ENCODE results near the gene KCNK1. TPM values are rescaled to one million over a fixed set of nuclear protein-coding genes. Genes with fewer than 3 reads are reported as not detected.

Gene KCNK1
- total RNA-seq, 1 experiment from 2014 or later = 13.3 TPM

DNA sequence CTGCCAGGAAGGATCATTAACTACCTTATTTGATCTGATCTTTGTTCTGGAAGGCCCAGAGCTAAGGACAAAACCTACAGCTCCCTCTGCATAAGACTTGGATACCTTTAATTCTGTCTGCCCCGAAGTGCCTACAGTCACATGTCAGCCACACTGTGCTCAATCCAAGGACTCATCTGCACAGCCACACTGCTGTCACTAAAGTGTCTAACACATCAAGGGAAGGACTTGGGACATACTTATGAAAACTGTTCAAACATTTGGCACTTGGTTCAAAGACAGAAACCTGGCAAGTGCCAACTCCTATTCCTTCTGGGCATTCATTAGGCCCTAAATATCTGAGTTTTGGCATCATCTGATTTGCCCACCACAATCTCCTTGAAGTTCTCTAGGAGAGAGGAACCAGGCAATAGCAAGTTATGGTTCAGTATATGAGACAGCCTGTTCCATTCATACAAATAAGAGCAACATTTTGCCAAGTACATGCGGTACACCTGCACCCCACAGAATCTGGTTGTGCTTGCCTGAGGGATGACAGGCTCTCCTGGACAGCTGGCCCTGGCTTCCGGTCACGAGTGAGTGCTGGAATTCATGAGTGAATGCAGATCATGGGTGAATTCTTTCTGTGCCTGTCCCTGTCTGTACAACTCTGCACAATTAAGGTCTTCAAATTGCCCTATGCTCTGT, 105.9 kb downstream of the KCNK1 start:
- CTCF ChIA-PET = interaction anchor here (1.2 kb wide), 1 partner anchor 279 kb away, joined by 4 read pairs; no protein-coding TSS in a partner anchor

DNA sequence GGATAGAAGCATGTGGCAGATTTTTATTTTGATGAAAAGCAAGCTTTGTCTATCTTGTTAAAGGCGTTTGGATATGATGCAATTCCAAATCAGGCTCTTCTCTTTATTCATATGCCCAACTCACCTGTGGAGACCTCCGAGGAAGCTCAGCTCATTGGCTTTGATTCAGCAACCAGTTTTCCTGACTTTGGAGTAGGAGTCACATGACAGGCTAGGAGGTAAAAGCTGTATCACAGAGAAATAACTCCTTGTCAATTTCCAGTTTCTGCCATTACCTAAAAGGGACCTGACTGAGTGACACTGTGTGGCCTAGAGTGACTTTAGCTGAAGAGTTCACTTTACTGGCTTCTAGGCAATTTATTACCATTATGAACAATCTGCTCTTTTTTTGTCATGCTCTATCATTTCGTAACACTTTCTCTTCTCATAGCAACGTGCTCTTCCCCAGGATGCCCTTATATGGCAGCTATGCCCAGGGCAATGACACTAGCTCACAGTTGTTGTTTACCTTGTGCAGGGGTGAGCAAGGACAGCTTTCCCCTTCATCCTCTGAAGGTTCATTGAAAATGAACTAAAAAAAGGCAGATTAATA, 107.2 kb downstream of the KCNK1 start:
- ATAC-seq (peak; percentile 54), DNase-seq (ENCODE audit: low spot score) (no peak)
- Mint-ChIP-seq H3K27ac (0 out of 2 replicates have a peak overlapping the region, but pooled peaks have one; percentile 13), H3K36me3 (peaks cover 6% of the 10 kb centered on the region; the same call in 1 of the 2 replicates), H3K4me1 (peaks cover 26% of the 10 kb centered on the region), H3K27me3 (ENCODE audit: low read depth) (peaks cover 6% of the 10 kb centered on the region), H3K9me3 (peaks cover 23% of the 10 kb centered on the region), H3K4me3 (no peak overlapping the region)
- CTCF ChIA-PET = interaction anchor here (1.0 to 1.4 kb wide), 2 partner anchors 9 to 345 kb away, joined by 3 to 4 read pairs; no protein-coding TSS in a partner anchor
- POLR2A ChIA-PET = no interaction called here
- TF ChIP-seq SMAD4 (CRISPR knock-in tag; IDR thresholded peaks at IDR 0.05) (no peak), SOX15 (CRISPR knock-in tag; IDR thresholded peaks at IDR 0.05) (no peak), NFE2L1 (CRISPR knock-in tag; IDR thresholded peaks at IDR 0.05) (no peak)
- TF ChIP-seq, protein P1, sequence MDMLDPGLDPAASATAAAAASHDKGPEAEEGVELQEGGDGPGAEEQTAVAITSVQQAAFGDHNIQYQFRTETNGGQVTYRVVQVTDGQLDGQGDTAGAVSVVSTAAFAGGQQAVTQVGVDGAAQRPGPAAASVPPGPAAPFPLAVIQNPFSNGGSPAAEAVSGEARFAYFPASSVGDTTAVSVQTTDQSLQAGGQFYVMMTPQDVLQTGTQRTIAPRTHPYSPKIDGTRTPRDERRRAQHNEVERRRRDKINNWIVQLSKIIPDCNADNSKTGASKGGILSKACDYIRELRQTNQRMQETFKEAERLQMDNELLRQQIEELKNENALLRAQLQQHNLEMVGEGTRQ (CRISPR knock-in tag; IDR thresholded peaks at IDR 0.05) = peak; percentile 67
- TF ChIP-seq, protein P2, sequence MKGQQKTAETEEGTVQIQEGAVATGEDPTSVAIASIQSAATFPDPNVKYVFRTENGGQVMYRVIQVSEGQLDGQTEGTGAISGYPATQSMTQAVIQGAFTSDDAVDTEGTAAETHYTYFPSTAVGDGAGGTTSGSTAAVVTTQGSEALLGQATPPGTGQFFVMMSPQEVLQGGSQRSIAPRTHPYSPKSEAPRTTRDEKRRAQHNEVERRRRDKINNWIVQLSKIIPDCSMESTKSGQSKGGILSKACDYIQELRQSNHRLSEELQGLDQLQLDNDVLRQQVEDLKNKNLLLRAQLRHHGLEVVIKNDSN (CRISPR knock-in tag; IDR thresholded peaks at IDR 0.05) = peak; percentile 63; the same call in 1 of the 2 replicates

More for the DNA sequence above, 105.9 kb downstream of the KCNK1 start:
- peaks cover 17% of the 10 kb centered on the region for H3K4me1 Mint-ChIP-seq
- POLR2A ChIA-PET = no interaction called here
- no peak overlapping the region for H3K27ac Mint-ChIP-seq
- peaks cover 6% of the 10 kb centered on the region; the same call in 1 of the 2 replicates for H3K36me3 Mint-ChIP-seq
- H3K4me3 Mint-ChIP-seq = no peak overlapping the region
- DNase-seq (ENCODE audit: low spot score) (no peak), ATAC-seq (no peak; the same call in 1 of the 2 replicates)
- no peak for TF ChIP-seq TCF7 (CRISPR knock-in tag; IDR thresholded peaks at IDR 0.05; ENCODE audit: low read depth)
- TF ChIP-seq, protein P3, sequence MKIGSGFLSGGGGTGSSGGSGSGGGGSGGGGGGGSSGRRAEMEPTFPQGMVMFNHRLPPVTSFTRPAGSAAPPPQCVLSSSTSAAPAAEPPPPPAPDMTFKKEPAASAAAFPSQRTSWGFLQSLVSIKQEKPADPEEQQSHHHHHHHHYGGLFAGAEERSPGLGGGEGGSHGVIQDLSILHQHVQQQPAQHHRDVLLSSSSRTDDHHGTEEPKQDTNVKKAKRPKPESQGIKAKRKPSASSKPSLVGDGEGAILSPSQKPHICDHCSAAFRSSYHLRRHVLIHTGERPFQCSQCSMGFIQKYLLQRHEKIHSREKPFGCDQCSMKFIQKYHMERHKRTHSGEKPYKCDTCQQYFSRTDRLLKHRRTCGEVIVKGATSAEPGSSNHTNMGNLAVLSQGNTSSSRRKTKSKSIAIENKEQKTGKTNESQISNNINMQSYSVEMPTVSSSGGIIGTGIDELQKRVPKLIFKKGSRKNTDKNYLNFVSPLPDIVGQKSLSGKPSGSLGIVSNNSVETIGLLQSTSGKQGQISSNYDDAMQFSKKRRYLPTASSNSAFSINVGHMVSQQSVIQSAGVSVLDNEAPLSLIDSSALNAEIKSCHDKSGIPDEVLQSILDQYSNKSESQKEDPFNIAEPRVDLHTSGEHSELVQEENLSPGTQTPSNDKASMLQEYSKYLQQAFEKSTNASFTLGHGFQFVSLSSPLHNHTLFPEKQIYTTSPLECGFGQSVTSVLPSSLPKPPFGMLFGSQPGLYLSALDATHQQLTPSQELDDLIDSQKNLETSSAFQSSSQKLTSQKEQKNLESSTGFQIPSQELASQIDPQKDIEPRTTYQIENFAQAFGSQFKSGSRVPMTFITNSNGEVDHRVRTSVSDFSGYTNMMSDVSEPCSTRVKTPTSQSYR (CRISPR knock-in tag; IDR thresholded peaks at IDR 0.05) = no peak
- no peak for TF ChIP-seq OVOL2 (CRISPR knock-in tag; IDR thresholded peaks at IDR 0.05; ENCODE audit: borderline replicate concordance)
- TF ChIP-seq FOXK1 (CRISPR knock-in tag; IDR thresholded peaks at IDR 0.05) = no peak
- no peak for TF ChIP-seq MXD4 (CRISPR knock-in tag; IDR thresholded peaks at IDR 0.05; ENCODE audit: borderline replicate concordance)
- no peak for TF ChIP-seq ELF4 (CRISPR knock-in tag; IDR thresholded peaks at IDR 0.05; ENCODE audit: low read depth)
- TF ChIP-seq ZNF423 (CRISPR knock-in tag; IDR thresholded peaks at IDR 0.05) = no peak
- TF ChIP-seq JAZF1 (CRISPR knock-in tag; IDR thresholded peaks at IDR 0.05) = no peak
- TF ChIP-seq SP1 (CRISPR knock-in tag; conservative IDR thresholded peaks at IDR 0.05) = no peak
- no peak for TF ChIP-seq FOXP1 (CRISPR knock-in tag; IDR thresholded peaks at IDR 0.05; ENCODE audit: borderline replicate concordance)
- TF ChIP-seq TP53 (CRISPR knock-in tag; IDR thresholded peaks at IDR 0.05) = no peak
- no peak for TF ChIP-seq RORB (CRISPR knock-in tag; IDR thresholded peaks at IDR 0.05)
- TF ChIP-seq, protein P4, sequence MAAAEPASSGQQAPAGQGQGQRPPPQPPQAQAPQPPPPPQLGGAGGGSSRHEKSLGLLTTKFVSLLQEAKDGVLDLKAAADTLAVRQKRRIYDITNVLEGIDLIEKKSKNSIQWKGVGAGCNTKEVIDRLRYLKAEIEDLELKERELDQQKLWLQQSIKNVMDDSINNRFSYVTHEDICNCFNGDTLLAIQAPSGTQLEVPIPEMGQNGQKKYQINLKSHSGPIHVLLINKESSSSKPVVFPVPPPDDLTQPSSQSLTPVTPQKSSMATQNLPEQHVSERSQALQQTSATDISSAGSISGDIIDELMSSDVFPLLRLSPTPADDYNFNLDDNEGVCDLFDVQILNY (CRISPR knock-in tag; IDR thresholded peaks at IDR 0.05) = no peak
- TF ChIP-seq ETV6 (CRISPR knock-in tag; IDR thresholded peaks at IDR 0.05) = no peak
- no peak for TF ChIP-seq ZNF121 (CRISPR knock-in tag; IDR thresholded peaks at IDR 0.05)
- TF ChIP-seq, protein P5, sequence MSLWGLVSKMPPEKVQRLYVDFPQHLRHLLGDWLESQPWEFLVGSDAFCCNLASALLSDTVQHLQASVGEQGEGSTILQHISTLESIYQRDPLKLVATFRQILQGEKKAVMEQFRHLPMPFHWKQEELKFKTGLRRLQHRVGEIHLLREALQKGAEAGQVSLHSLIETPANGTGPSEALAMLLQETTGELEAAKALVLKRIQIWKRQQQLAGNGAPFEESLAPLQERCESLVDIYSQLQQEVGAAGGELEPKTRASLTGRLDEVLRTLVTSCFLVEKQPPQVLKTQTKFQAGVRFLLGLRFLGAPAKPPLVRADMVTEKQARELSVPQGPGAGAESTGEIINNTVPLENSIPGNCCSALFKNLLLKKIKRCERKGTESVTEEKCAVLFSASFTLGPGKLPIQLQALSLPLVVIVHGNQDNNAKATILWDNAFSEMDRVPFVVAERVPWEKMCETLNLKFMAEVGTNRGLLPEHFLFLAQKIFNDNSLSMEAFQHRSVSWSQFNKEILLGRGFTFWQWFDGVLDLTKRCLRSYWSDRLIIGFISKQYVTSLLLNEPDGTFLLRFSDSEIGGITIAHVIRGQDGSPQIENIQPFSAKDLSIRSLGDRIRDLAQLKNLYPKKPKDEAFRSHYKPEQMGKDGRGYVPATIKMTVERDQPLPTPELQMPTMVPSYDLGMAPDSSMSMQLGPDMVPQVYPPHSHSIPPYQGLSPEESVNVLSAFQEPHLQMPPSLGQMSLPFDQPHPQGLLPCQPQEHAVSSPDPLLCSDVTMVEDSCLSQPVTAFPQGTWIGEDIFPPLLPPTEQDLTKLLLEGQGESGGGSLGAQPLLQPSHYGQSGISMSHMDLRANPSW (CRISPR knock-in tag; conservative IDR thresholded peaks at IDR 0.05; ENCODE audit: low read depth) = no peak
- H3K9me3 Mint-ChIP-seq = peaks cover 23% of the 10 kb centered on the region
- peaks cover 6% of the 10 kb centered on the region for H3K27me3 Mint-ChIP-seq (ENCODE audit: low read depth)
